Midbrain (tissue), 1 donor: ENCODE data around the gene TMEM121.
A peak's percentile ranks its signal among the peaks of the same experiment; 100 is the strongest.
"Not testable (repeated sequence)": the region's sequence is repeated elsewhere in the genome, so short reads cannot be mapped to it uniquely, and the experiment has no call there.

Source experiments
- DNase-seq: peaks from one replicate; lab custom pipeline; 2025; lab: John Stamatoyannopoulos, UW

Gene TMEM121

GRCh38 chr14:105528586-105529318, 2.4 kb downstream of the TMEM121 start:
- DNase-seq = no peak

GRCh38 chr14:105529319-105529568, 2.9 kb downstream of the TMEM121 start:
- no peak for DNase-seq

- no peak for DNase-seq
Measured at GRCh38 chr14:105529569-105530284, 3.3 kb downstream of the TMEM121 start.

GRCh38 chr14:105530285-105531087, 4.1 kb downstream of the TMEM121 start:
- DNase-seq = no peak

- no peak for DNase-seq
Measured at GRCh38 chr14:105531088-105531893, 4.9 kb downstream of the TMEM121 start.

GRCh38 chr14:105531894-105532623, 5.7 kb downstream of the TMEM121 start:
- DNase-seq = no peak

- no peak for DNase-seq
Measured at GRCh38 chr14:105532735-105533141, 6.4 kb downstream of the TMEM121 start.

GRCh38 chr14:105533391-105533790, 7.0 kb downstream of the TMEM121 start:
- no peak for DNase-seq

GRCh38 chr14:105533811-105534498, 7.6 kb downstream of the TMEM121 start:
- DNase-seq = no peak

GRCh38 chr14:105534586-105534985, 8.2 kb downstream of the TMEM121 start:
- no peak for DNase-seq

GRCh38 chr14:105536051-105536450, 9.7 kb downstream of the TMEM121 start:
- no peak for DNase-seq

GRCh38 chr14:105536691-105537579, 10.6 kb downstream of the TMEM121 start:
- DNase-seq = no peak

- peak; percentile 29 for DNase-seq
Measured at GRCh38 chr14:105537580-105538474, 11.4 kb downstream of the TMEM121 start.

GRCh38 chr14:105538481-105539049, 12.2 kb downstream of the TMEM121 start:
- no peak for DNase-seq

- DNase-seq = no peak
Measured at GRCh38 chr14:105540811-105541210, 14.4 kb downstream of the TMEM121 start.

- DNase-seq = no peak
Measured at GRCh38 chr14:105541218-105541875, 15.0 kb downstream of the TMEM121 start.

GRCh38 chr14:105545676-105546075, 19.3 kb downstream of the TMEM121 start:
- not testable (repeated sequence) for DNase-seq

- DNase-seq = not testable (repeated sequence)
Measured at GRCh38 chr14:105546410-105546809, 20.0 kb downstream of the TMEM121 start.
